ENCODE measurements around the gene FAM3D. TPM values are rescaled to one million over a fixed set of nuclear protein-coding genes. Genes with fewer than 3 reads are reported as not detected.

Gene FAM3D
- total RNA-seq = 0.16 and 0.25 TPM in 2 replicates

GRCh38 chr3:58666683-58667082 lies at the start of gene FAM3D:
Gene FAM3D, minus strand, starts transcription at chr3:58666774. Its CDS starts 11,211 bp downstream, at chr3:58655563.

Other genes starting within 250 kb of the FAM3D start
- 61.0 and 82.4 TPM in 2 replicates for gene PDHB, start 232.9 kb downstream of the FAM3D start, total RNA-seq
- gene KCTD6, start 174.7 kb downstream of the FAM3D start, total RNA-seq = 4.4 and 8.7 TPM in 2 replicates
- gene ACOX2, start 129.6 kb downstream of the FAM3D start, total RNA-seq = 0.32 and 4.9 TPM in 2 replicates
- gene FAM107A, start 89.4 kb downstream of the FAM3D start, total RNA-seq = 1.8 and 13.9 TPM in 2 replicates